Activated CD4-positive, alpha-beta T cell treated with anti-CD3 and anti-CD28 coated beads, Interleukin-2, amount 50 U/mL, for 24 hours (primary cell): Measurements from ENCODE around the gene ADPRH.

Experiments used
- DNase-seq, 2 donors: peaks; one replicate each; pipeline ENCODE4 v3.0.0-alpha.2; 2020; ENCODE audit warnings: low read depth in 1 of 2, low spot score in 1 of 2

The ADPRH gene

GRCh38 chr3:119628816-119629445 is 49.6 kb downstream of the ADPRH start:
- no peak for DNase-seq

GRCh38 chr3:119630128-119630879 is 51.0 kb downstream of the ADPRH start:
- no peak for DNase-seq

GRCh38 chr3:119630880-119631329 is 51.6 kb downstream of the ADPRH start:
- no peak for DNase-seq

GRCh38 chr3:119631516-119631915 is 52.2 kb downstream of the ADPRH start:
- no peak for DNase-seq

- no peak for DNase-seq
Measured at GRCh38 chr3:119632216-119632615, 52.9 kb downstream of the ADPRH start.

- no peak for DNase-seq
Measured at GRCh38 chr3:119632829-119633228, 53.5 kb downstream of the ADPRH start.

- DNase-seq, result no peak
Measured at GRCh38 chr3:119635719-119636118, 56.4 kb downstream of the ADPRH start.

- no peak for DNase-seq
Measured at GRCh38 chr3:119636249-119636648, 57.0 kb downstream of the ADPRH start.

- DNase-seq, result no peak
Measured at GRCh38 chr3:119636891-119637611, 57.8 kb downstream of the ADPRH start.

- DNase-seq, result no peak
Measured at GRCh38 chr3:119637679-119638477, 58.6 kb downstream of the ADPRH start.
